ENCODE data around the gene CAST. TPM values are rescaled to one million over a fixed set of nuclear protein-coding genes. Genes with fewer than 3 reads are reported as not detected.

The CAST gene
- total RNA-seq, 4 donors from 2014 or later, result 381 to 577 (median 400) TPM

- 74% methylated on average over 3 of the region's 3 CpGs for WGBS
- H3K9me3 ChIP-seq, result no peaks in the 10 kb centered on the region
- no peak overlapping the region for H3K27ac ChIP-seq
- H3K4me1 ChIP-seq, result no peaks in the 10 kb centered on the region
- TF ChIP-seq POLR2AphosphoS5 (IDR thresholded peaks at IDR 0.05) (no peak), POLR2A (IDR thresholded peaks at IDR 0.05) (no peak)
- TF ChIP-seq, protein P1, sequence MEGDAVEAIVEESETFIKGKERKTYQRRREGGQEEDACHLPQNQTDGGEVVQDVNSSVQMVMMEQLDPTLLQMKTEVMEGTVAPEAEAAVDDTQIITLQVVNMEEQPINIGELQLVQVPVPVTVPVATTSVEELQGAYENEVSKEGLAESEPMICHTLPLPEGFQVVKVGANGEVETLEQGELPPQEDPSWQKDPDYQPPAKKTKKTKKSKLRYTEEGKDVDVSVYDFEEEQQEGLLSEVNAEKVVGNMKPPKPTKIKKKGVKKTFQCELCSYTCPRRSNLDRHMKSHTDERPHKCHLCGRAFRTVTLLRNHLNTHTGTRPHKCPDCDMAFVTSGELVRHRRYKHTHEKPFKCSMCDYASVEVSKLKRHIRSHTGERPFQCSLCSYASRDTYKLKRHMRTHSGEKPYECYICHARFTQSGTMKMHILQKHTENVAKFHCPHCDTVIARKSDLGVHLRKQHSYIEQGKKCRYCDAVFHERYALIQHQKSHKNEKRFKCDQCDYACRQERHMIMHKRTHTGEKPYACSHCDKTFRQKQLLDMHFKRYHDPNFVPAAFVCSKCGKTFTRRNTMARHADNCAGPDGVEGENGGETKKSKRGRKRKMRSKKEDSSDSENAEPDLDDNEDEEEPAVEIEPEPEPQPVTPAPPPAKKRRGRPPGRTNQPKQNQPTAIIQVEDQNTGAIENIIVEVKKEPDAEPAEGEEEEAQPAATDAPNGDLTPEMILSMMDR (IDR thresholded peaks at IDR 0.05), result no peak
- no peak overlapping the region for H3K4me3 ChIP-seq
- no peak for DNase-seq (ENCODE audit: low spot score in 2 of 2)
- H3K27me3 ChIP-seq, result no peaks in the 10 kb centered on the region
- H3K36me3 ChIP-seq, result peaks cover 81% of the 10 kb centered on the region
Measured at GRCh38 chr5:96756985-96757384, 94.8 kb downstream of the CAST start.

DNA sequence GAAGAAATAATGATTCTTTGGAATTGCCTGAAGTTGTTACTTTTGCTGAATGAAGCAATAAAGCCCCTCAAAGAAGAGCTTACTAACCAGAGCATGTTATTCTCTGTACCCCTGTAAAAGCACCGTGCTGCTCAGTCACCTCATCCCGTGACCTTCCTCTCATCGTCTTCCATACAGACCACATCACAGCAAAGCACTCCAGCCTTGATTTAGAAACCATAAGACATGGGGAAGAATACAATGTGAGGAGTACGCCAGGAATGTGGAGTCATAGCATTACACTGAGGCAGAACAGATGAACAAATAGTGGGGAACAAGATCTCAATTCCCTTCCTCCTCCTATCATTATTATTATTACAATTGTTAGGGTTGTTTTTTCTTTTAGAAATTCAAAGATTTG is 96.4 kb downstream of the CAST start:
- DNase-seq (ENCODE audit: low spot score in 2 of 2), result no peak
- 90% methylated on average over 4 of the region's 4 CpGs for WGBS
- Histone ChIP-seq H3K9me3 (no peaks in the 10 kb centered on the region), H3K27me3 (no peaks in the 10 kb centered on the region), H3K4me3 (no peak overlapping the region), H3K27ac (no peak overlapping the region), H3K36me3 (peaks cover 89% of the 10 kb centered on the region), H3K4me1 (no peaks in the 10 kb centered on the region)
- no peak for TF ChIP-seq EP300 (IDR thresholded peaks at IDR 0.05)
- TF ChIP-seq POLR2A (IDR thresholded peaks at IDR 0.05), result no peak
- TF ChIP-seq, protein P1 (IDR thresholded peaks at IDR 0.05), result no peak
- no peak for TF ChIP-seq POLR2AphosphoS5 (IDR thresholded peaks at IDR 0.05)

DNA sequence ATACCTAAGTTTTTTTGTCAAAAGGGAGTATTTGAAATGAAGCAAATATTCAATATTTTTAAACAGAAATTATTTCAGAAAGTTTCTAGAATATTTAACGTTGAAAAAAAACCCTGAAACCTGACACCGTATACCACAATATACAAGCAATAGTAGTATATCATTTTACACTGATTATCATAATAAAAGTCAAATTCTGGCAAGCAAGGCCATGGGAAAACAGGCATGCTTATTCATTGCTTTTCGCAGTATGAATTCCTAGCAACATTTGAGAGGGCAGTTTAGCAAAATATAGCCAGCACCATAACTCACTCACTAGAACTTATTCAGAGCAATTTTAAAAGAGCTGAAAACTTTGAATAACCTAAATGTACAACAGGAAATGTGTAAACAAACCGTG is 99.4 kb downstream of the CAST start:
- TF ChIP-seq, protein P1 (IDR thresholded peaks at IDR 0.05), result no peak
- TF ChIP-seq POLR2AphosphoS5 (IDR thresholded peaks at IDR 0.05), result no peak
- TF ChIP-seq POLR2A (IDR thresholded peaks at IDR 0.05), result no peak
- TF ChIP-seq EP300 (IDR thresholded peaks at IDR 0.05), result no peak
- no peak overlapping the region for H3K4me3 ChIP-seq
- no peaks in the 10 kb centered on the region for H3K4me1 ChIP-seq
- H3K27ac ChIP-seq, result no peak overlapping the region
- no peaks in the 10 kb centered on the region for H3K27me3 ChIP-seq
- no peak for DNase-seq (ENCODE audit: low spot score in 2 of 2)
- WGBS, result 58% methylated on average over 4 of the region's 4 CpGs
- peaks cover 90% of the 10 kb centered on the region for H3K36me3 ChIP-seq
- H3K9me3 ChIP-seq, result no peaks in the 10 kb centered on the region

DNA sequence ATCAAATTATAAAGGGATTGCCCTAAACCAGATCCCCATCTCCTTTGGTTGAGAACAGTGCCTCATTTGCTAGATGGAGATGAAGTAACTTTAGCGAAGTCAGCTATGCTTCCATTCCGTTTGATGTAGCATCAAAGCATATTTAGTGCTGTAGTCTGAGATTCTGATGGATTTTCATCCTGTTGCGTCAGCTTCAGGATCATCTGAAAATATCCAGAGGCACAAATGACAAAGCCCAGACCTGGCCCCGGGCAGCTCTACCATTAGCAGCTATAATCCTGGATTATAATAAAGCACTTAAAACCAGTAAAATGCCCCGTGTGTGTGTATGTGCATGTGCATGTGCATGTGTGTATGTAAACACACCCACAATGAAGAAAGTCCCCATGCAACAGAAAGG is 100.8 kb downstream of the CAST start:
- TF ChIP-seq, protein P1 (IDR thresholded peaks at IDR 0.05), result no peak
- TF ChIP-seq EP300 (IDR thresholded peaks at IDR 0.05), result no peak
- no peak for TF ChIP-seq POLR2A (IDR thresholded peaks at IDR 0.05)
- no peak for TF ChIP-seq POLR2AphosphoS5 (IDR thresholded peaks at IDR 0.05)
- no peak for DNase-seq (ENCODE audit: low spot score in 2 of 2)
- Histone ChIP-seq H3K9me3 (no peaks in the 10 kb centered on the region), H3K27ac (no peak overlapping the region), H3K4me3 (no peak overlapping the region), H3K4me1 (no peaks in the 10 kb centered on the region), H3K27me3 (no peaks in the 10 kb centered on the region), H3K36me3 (peaks cover 90% of the 10 kb centered on the region)
- 63% methylated on average over 5 of the region's 5 CpGs for WGBS

DNA sequence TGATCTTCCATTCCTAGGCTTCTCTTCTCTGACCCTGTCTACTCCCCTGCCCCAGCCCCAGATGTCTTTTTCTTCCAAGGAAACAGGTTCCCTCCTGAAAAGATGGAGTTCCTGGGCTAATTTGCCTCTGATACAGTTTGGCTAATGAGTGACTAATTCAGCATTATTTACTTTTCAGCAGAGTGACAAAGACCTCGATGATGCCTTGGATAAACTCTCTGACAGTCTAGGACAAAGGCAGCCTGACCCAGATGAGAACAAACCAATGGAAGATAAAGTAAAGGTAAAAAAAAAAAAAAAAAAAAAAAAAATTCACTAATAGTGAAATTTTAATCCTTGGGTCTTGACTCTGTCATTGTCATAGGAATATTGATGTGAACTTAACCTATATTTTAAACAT is 102.9 kb downstream of the CAST start:
- 87% methylated on average over 1 of the region's 1 CpG for WGBS
- TF ChIP-seq POLR2AphosphoS5 (IDR thresholded peaks at IDR 0.05), result no peak
- no peak for TF ChIP-seq POLR2A (IDR thresholded peaks at IDR 0.05)
- no peak for TF ChIP-seq EP300 (IDR thresholded peaks at IDR 0.05)
- H3K4me1 ChIP-seq, result no peaks in the 10 kb centered on the region
- H3K4me3 ChIP-seq, result no peak overlapping the region
- peaks cover 98% of the 10 kb centered on the region for H3K36me3 ChIP-seq
- no peaks in the 10 kb centered on the region for H3K27me3 ChIP-seq
- no peak overlapping the region for H3K27ac ChIP-seq
- no peaks in the 10 kb centered on the region for H3K9me3 ChIP-seq
- no peak for DNase-seq (ENCODE audit: low spot score in 2 of 2)

DNA sequence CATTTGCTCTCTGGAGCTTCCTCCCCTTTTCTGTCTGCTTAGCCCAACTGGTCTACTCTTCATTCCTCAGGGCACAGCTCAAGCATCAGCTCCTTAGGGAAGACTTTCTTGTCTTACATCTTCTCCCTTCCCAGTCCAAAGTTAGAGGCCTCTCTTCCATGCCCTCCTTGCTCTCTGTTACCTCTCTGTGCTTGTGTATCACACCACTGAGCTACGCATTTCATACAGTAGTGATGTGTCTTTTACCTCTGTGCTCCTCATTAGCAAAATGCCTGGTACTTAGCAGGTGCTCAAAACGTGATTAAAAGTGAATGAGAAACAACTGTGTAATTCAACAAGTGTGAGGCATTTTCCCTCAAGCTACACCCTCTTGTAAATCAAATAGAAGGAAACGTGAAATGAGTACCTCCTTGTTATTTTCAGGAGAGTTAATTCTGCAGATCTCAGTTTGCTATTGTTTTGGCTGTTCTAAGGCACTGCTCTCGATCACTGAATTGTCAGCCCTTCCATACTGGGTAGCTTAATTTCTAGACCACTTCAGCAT is 106.6 kb downstream of the CAST start:
- H3K4me3 ChIP-seq, result no peak overlapping the region
- no peaks in the 10 kb centered on the region for H3K4me1 ChIP-seq
- no peak overlapping the region for H3K27ac ChIP-seq
- no peak for DNase-seq (ENCODE audit: low spot score in 2 of 2)
- peaks cover 98% of the 10 kb centered on the region for H3K36me3 ChIP-seq
- no peaks in the 10 kb centered on the region for H3K27me3 ChIP-seq
- TF ChIP-seq EP300 (IDR thresholded peaks at IDR 0.05) (no peak), POLR2AphosphoS5 (IDR thresholded peaks at IDR 0.05) (no peak)
- 75% methylated on average over 4 of the region's 4 CpGs for WGBS
- no peaks in the 10 kb centered on the region for H3K9me3 ChIP-seq

All from suprapubic skin (tissue), 4 donors.